ENCODE measurements around the gene LCP1. TPM values are rescaled to one million over a fixed set of nuclear protein-coding genes. Genes with fewer than 3 reads are reported as not detected.

Gene LCP1
- total RNA-seq, 1 experiment from 2014 or later = 77.8 TPM

- no peak for DNase-seq (ENCODE audit: low spot score)
Observed at GRCh38 chr13:46127358-46128023, 54.5 kb downstream of the LCP1 start.

- DNase-seq (ENCODE audit: low spot score) = peak; percentile 57
Observed at GRCh38 chr13:46126552-46127357, 55.2 kb downstream of the LCP1 start.

- DNase-seq (ENCODE audit: low spot score) = no peak
Observed at GRCh38 chr13:46126056-46126455, 55.9 kb downstream of the LCP1 start.

GRCh38 chr13:46124967-46125933 lies 56.7 kb downstream of the LCP1 start:
- no peak for DNase-seq (ENCODE audit: low spot score)

GRCh38 chr13:46124531-46124966 lies 57.4 kb downstream of the LCP1 start:
- no peak for DNase-seq (ENCODE audit: low spot score)

- no peak for DNase-seq (ENCODE audit: low spot score)
Observed at GRCh38 chr13:46122304-46122703, 59.7 kb downstream of the LCP1 start.

GRCh38 chr13:46121597-46122163 lies 60.3 kb downstream of the LCP1 start:
- DNase-seq (ENCODE audit: low spot score) = no peak

GRCh38 chr13:46121033-46121432 lies 60.9 kb downstream of the LCP1 start:
- DNase-seq (ENCODE audit: low spot score) = no peak

- DNase-seq (ENCODE audit: low spot score) = peak; percentile 14
Observed at GRCh38 chr13:46119883-46120614, 61.9 kb downstream of the LCP1 start.

- DNase-seq (ENCODE audit: low spot score) = no peak
Observed at GRCh38 chr13:46116653-46117502, 65.1 kb downstream of the LCP1 start.

GRCh38 chr13:46114613-46115012 lies 67.4 kb downstream of the LCP1 start:
- no peak for DNase-seq (ENCODE audit: low spot score)

GRCh38 chr13:46113596-46113995 lies 68.4 kb downstream of the LCP1 start:
- DNase-seq (ENCODE audit: low spot score) = no peak

- DNase-seq (ENCODE audit: low spot score) = no peak
Observed at GRCh38 chr13:46111151-46111550, 70.8 kb downstream of the LCP1 start.

- DNase-seq (ENCODE audit: low spot score) = no peak
Observed at GRCh38 chr13:46109451-46109850, 72.5 kb downstream of the LCP1 start.

GRCh38 chr13:46106839-46107371 lies 75.1 kb downstream of the LCP1 start:
- no peak for DNase-seq (ENCODE audit: low spot score)

- DNase-seq (ENCODE audit: low spot score) = no peak
Observed at GRCh38 chr13:46104868-46105267, 77.1 kb downstream of the LCP1 start, which contains the start of gene CPB2. CPB2 (minus strand) TSS chr13:46105033; CDS start chr13:46105009, 24 bp downstream.

GRCh38 chr13:46103037-46103436 lies 78.9 kb downstream of the LCP1 start:
- DNase-seq (ENCODE audit: low spot score) = no peak

- no peak for DNase-seq (ENCODE audit: low spot score)
Observed at GRCh38 chr13:46102255-46102605, 79.7 kb downstream of the LCP1 start.

- DNase-seq (ENCODE audit: low spot score) = no peak
Observed at GRCh38 chr13:46101484-46102254, 80.3 kb downstream of the LCP1 start.
